HG02759 (cell line): Measurements from ENCODE around the gene APBB1.
A peak's percentile ranks its signal among the peaks of the same experiment; 100 is the strongest.
"Not testable (repeated sequence)": the region's sequence is repeated elsewhere in the genome, so short reads cannot be mapped to it uniquely, and the experiment has no call there.

ENCODE experiments used
- ATAC-seq: cut with Tn5 transposase; IDR thresholded peaks from one replicate; pipeline ENCODE4 v1.9.1; 2021; ENCODE audit warnings: mild to moderate bottlenecking, moderate library complexity; ENCODE audit not compliant: unreplicated experiment

The APBB1 gene

DNA sequence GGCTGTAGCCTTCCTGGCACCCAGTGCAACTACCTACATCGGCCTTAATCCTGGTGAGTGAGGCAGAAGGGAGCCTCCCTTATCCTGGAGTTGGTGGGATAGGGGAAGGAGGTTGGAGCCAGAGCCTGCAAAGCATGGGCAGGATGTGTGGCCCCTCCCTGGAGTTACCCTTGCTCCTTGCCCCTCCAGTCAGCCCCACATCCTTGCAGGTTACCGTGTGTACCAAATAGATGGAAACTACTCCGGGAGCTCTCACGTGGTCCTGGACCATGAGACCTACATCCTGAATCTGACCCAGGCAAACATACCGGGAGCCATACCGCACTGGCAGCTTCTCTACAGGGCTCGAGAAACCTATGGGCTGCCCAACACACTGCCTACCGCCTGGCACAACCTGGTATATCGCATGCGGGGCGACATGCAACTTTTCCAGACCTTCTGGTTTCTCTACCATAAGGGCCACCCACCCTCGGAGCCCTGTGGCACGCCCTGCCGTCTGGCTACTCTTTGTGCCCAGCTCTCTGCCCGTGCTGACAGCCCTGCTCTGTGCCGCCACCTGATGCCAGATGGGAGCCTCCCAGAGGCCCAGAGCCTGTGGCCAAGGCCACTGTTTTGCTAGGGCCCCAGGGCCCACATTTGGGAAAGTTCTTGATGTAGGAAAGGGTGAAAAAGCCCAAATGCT is 24.8 kb downstream of the APBB1 start:
- ATAC-seq: no peak

DNA sequence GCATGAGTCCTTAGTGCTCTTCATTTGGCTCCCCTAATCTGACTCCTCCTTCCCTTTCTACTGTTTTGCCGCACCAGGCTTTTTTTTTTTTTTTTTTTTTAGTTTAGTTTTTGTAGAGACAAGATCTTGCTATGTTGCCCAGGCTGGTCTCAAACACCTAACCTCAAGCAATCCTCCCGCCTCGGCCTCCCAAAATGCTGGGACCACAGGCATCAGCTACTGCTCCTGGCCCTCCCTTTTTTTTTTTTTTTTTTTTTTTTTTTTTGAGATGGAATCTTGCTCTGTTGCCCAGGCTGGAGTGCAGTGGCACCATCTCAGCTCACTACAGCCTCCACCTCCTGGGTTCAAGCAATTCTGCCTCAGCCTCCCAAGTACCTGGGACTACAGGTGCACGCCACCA is 26.6 kb downstream of the APBB1 start:
- ATAC-seq: not testable (repeated sequence)

GRCh38 chr11:6391537-6392134 is 27.3 kb downstream of the APBB1 start:
- no peak for ATAC-seq

DNA sequence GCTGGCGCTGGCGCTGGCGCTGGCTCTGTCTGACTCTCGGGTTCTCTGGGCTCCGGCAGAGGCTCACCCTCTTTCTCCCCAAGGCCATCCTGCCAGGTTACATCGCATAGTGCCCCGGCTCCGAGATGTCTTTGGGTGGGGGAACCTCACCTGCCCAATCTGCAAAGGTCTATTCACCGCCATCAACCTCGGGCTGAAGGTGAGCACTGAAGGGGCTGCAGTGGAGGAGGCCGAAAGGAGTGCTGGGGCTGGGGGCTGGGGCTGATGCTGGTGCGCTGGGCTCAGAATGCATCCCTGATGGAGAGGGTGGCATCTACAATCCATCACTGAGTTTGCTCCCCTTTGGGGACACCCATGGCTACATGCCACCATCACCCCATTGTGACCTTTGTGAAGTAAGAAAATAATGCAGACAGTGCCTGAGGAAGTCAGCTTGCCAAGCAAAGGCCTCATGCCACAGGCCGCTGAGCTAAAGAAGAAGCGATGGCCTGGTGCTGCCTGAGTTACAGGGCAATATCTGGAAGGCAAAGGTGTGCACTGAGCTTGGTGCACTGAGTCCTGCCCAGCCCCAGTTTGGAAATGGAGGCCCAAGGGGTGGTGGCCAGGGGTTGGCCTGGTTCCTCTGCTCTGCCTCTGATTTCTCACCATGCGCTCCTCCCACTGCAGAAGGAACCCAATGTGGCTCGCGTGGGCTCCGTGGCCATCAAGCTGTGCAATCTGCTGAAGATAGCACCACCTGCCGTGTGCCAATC is 28.0 kb downstream of the APBB1 start:
- ATAC-seq: no peak

- peak; percentile 97 for ATAC-seq
Measured at GRCh38 chr11:6389905-6390717, 28.8 kb downstream of the APBB1 start, which contains the start of gene SMPD1. TSS of gene SMPD1 (plus strand) at chr11:6390474. CDS start at chr11:6390599, 125 bp downstream.

DNA sequence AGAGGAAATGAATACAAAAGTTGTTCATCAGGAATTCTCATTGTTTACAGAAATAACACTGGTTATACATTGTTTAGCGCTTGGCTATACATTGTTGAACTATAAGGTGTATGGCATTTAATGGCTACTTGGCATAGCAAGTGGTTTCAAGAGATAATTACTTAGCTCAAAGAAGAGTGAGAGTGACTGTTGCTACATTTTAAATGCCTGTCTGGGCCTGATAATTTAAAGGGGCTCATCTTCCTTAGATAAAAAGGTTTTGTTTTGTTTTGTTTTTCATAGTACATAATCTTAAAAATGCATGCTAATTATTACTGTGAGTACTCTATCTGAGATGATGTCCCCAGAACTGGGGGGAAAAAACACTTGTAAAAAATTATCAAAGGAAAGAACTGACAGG is 30.1 kb downstream of the APBB1 start:
- no peak for ATAC-seq

GRCh38 chr11:6387811-6388599 is 30.9 kb downstream of the APBB1 start:
- ATAC-seq: no peak

GRCh38 chr11:6385046-6385777 is 33.7 kb downstream of the APBB1 start:
- no peak for ATAC-seq

DNA sequence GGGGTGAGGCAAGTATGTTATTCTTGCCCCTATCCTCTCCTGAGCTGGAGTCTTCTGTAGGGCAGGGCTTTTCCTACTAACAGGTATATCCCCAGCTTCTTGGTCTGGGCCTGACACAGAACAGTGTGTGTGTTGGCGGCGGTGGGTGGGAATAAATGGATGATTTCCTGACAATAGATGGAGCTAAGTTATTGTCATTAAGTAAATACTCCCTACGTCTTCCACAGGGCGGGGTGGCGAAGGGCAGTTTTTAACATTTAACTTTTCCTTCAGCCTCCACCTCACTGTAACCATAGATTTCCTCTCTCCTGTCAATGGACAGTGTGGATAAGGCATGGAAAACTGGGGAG is 40.3 kb downstream of the APBB1 start:
- no peak for ATAC-seq

DNA sequence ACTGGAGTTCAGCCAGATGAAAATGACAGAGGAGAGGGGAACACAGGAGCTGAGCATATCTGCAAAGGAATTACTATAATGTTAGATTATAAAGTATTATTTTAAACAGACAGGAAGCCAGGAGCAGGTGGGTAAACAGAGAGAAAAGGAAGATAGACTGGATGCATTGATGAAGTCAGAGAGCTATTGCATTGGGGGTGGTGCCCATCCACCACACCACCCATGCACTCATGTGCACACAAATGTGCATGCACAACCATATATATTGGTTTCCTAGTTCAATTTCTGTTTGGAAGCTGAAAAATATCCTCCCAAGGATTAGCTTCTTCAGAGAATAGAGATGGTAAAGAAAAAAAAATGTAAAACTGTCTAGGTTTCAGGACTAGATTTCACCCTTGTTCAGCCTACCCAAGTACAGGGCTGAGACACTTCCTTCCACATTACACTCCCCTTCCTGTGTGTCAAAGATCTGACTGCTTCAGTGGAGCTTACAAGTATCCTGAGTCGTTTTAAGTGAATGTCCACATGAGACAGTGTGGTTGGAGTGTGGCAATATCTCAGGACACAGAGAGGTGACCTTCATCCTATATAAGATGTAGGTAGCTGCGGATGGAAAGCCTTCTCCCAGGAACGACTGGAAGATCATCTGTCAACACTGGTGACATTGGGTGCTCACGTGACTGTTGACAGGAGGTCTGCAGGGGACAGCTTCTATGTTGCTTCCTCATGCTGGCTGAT is 40.8 kb downstream of the APBB1 start:
- ATAC-seq: no peak

- no peak for ATAC-seq
Measured at GRCh38 chr11:6371825-6372224, 47.1 kb downstream of the APBB1 start.

- ATAC-seq: no peak
Measured at GRCh38 chr11:6365659-6366058, 53.2 kb downstream of the APBB1 start.

DNA sequence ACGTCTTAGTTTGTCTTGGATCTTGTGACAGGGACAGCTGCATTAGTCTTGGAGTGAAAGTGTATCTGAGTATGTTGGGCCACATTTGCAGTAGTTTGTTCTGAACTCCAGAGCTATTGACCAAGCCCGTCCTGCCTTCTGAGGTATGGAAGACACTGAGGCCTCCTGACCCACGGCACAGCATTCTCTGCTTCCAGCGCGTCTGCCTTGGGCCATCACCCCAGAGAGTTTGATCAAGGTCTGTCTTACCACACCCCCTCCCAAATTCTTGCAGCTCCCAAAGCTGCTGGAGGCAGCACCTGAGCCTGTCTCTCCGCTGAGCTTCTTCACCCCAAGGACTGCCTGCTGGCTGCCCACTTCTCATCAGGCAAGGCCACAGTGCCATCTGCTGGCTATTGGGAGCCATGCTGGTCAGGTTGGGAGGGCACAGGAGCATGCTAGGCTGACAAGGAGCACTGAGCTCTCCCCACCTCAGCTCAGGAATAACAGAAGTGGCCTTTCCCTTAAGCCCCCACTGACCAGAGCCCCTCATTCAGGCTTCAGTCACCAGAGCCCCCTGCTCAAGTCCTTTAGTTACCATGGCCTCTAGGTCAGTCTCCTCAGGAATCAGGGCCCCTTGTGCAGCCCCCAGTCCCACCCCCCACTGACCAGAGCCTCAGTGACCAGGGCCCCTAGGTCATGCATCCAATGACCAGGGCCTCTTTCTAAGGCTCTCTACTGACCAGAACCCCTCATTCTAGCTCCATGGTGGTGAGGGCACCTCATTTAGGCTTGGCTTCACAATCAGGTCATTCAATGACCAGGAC is 55.8 kb downstream of the APBB1 start:
- peak; percentile 81 for ATAC-seq

DNA sequence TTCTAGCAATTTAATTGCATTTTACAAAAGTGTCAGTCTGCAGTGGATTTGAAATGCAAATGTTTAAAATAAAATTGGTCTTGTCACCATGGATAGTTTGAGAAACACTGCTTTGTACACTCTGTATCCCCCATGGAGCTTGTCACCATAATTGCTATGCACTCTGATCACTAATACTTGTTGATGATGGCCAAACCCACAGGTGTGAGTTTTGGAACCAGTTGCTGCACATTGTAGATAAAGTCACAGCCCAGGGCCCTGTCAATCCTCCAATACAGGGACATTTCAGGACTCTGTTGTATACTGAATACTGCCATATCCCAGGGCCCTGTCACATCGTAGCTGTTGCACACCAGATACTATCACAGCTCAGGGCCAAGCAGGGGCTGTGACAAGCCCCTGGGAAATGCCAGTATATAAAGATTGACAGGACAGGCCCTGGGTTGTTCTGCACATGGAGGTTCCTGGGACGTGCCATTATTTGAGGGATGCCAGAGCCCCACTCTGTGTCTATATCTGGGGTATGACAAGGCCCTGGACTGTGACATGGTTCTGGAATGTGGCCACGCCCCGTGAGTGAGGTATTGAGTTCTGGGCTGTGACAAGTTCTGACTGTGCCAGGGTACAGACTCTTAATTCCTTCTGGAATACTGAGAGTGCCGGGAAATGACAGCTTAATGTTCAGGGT is 56.6 kb downstream of the APBB1 start:
- ATAC-seq: no peak

- ATAC-seq: no peak
Measured at GRCh38 chr11:6360183-6360582, 58.7 kb downstream of the APBB1 start.

DNA sequence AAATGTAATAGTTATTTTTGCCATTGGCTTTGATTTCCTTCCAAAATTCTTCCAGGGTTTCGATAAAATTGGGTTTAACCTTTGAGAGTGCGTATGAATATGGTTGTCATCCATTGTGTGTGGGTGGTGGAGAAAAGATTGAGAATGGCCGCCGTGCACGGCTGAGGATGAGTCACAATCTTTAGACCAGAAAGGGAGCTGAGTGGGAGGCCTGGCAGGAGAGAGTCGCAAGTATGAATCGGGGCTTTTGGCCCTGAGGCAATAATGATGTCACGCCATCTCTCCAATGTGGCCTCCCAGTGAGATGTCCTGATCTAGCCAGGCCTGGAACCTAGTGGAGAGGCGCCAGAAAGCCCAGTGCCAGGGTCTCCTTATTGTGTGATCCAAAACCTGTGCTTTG is 61.7 kb downstream of the APBB1 start:
- ATAC-seq: no peak

DNA sequence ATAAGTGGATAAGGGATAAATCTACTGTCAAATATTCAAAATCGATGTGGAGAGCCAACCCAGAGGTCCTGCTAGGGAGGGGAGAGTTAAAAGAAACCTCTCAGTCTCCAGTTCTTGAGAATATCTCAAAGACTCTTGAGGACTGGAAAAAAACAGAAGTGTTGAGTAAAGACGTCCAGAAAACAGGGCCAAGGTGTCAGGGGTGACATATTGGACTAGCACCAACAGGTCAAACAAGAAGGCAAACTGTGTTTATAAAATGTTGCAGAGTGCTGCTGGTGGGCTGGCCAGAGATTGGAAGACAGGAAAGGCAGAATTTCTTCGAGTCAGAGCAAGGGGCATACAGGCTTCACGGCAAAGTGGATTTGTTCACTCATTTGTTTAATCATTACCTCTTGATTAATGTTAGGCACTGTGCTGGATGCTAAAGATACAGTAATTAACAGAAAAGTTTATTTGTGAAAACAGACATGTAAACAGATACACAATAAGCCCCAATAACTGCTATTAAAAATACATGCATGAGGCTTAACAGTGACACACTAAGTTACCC is 62.3 kb downstream of the APBB1 start:
- ATAC-seq: no peak
